G401.6 (cell line): ENCODE results near the gene TLE2.
A peak's percentile ranks its signal among the peaks of the same experiment; 100 is the strongest.
"Not testable (repeated sequence)": the region's sequence is repeated elsewhere in the genome, so short reads cannot be mapped to it uniquely, and the experiment has no call there.

Source experiments
- FAIRE-seq: peaks from 2 replicates; lab custom pipeline; 2012; peaks lifted over from hg19 to GRCh38; lab: Jason Lieb, UNC

TLE2 gene

GRCh38 chr19:2982983-2983350, 46.1 kb downstream of the TLE2 start:
- FAIRE-seq, result no peak

GRCh38 chr19:2982561-2982960, 46.5 kb downstream of the TLE2 start:
- no peak for FAIRE-seq

GRCh38 chr19:2981898-2982297, 47.2 kb downstream of the TLE2 start:
- FAIRE-seq, result no peak

- FAIRE-seq, result no peak
Observed at GRCh38 chr19:2978772-2979171, 50.3 kb downstream of the TLE2 start.

- no peak for FAIRE-seq
Observed at GRCh38 chr19:2978166-2978767, 50.8 kb downstream of the TLE2 start.

GRCh38 chr19:2977746-2978138, 51.3 kb downstream of the TLE2 start:
- no peak for FAIRE-seq

GRCh38 chr19:2977001-2977745, 51.9 kb downstream of the TLE2 start, which contains the start of gene TLE6:
Gene TLE6 (plus strand): TSS chr19:2977564. CDS start chr19:2978234, 670 bp downstream.
- FAIRE-seq, result peak; percentile 95

- FAIRE-seq, result no peak
Observed at GRCh38 chr19:2976609-2977000, 52.5 kb downstream of the TLE2 start.

GRCh38 chr19:2974342-2975041, 54.6 kb downstream of the TLE2 start:
- FAIRE-seq, result no peak

GRCh38 chr19:2973229-2973628, 55.9 kb downstream of the TLE2 start:
- no peak for FAIRE-seq

GRCh38 chr19:2970201-2970835, 58.8 kb downstream of the TLE2 start:
- FAIRE-seq, result no peak

- FAIRE-seq, result no peak
Observed at GRCh38 chr19:2969104-2969504, 60.0 kb downstream of the TLE2 start.

- FAIRE-seq, result no peak
Observed at GRCh38 chr19:2967972-2968371, 61.1 kb downstream of the TLE2 start.

GRCh38 chr19:2964874-2965273, 64.2 kb downstream of the TLE2 start:
- no peak for FAIRE-seq

- not testable (repeated sequence) for FAIRE-seq
Observed at GRCh38 chr19:2963631-2964030, 65.4 kb downstream of the TLE2 start.

GRCh38 chr19:2963122-2963521, 66.0 kb downstream of the TLE2 start:
- no peak for FAIRE-seq

- peak; percentile 86 for FAIRE-seq
Observed at GRCh38 chr19:2962018-2962670, 66.9 kb downstream of the TLE2 start.

- no peak for FAIRE-seq
Observed at GRCh38 chr19:2960120-2960519, 69.0 kb downstream of the TLE2 start.

GRCh38 chr19:2957160-2957559, 71.9 kb downstream of the TLE2 start:
- no peak for FAIRE-seq

GRCh38 chr19:2952953-2953481, 76.1 kb downstream of the TLE2 start:
- FAIRE-seq, result no peak

GRCh38 chr19:2950286-2951124, 78.6 kb downstream of the TLE2 start:
- FAIRE-seq, result peak; percentile 99
